Measurements from ENCODE around the gene SOX15.

Gene SOX15

DNA sequence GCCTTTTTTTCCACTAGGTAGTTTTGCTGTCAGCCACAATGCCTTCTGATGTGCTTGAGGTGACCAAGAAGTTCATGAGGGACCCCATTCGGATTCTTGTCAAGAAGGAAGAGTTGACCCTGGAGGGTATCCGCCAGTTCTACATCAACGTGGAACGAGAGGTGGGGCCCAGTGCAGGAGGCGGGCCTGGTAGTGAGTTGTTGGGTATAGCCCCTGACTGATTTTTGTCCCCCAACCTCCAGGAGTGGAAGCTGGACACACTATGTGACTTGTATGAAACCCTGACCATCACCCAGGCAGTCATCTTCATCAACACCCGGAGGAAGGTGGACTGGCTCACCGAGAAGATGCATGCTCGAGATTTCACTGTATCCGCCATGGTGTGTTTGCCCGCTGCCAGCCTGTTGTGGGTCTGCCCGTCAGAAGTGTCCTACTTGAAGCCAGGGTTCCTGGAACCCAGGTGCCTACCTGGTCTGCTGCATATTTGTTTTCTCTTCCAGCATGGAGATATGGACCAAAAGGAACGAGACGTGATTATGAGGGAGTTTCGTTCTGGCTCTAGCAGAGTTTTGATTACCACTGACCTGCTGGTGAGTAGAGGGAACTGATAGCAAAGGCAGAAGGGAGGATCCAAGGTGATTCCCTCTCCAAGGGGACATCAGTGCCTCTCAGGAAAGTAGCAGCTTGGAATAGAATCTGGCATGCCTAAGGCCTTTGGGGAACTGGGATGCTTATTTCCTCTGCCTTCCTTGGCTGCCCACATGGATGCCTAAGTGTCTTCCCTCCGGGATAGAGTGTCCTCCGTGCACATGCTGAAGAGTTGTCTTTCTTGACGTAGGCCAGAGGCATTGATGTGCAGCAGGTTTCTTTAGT lies 12.3 kb downstream of the SOX15 start:
- no peak for DNase-seq (ENCODE audit: low spot score)

DNA sequence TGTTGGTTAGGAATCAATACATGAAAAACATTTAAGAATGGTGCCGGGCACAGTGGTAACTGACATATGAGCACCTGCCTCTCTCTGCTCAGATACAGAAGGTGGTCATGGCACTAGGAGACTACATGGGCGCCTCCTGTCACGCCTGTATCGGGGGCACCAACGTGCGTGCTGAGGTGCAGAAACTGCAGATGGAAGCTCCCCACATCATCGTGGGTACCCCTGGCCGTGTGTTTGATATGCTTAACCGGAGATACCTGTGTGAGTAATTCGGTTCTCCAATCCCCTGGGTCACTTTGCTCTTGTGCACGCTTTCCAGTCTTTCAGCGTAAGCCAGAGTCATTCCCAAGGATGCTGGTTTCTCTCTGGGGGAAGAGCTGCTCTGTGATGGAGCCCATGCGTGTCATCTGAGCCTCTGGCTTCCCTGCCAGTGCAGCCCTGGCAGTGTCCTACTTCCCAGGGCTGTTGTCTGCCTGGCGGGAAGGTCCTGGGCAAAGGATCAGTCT lies 13.4 kb downstream of the SOX15 start:
- DNase-seq (ENCODE audit: low spot score): no peak

DNA sequence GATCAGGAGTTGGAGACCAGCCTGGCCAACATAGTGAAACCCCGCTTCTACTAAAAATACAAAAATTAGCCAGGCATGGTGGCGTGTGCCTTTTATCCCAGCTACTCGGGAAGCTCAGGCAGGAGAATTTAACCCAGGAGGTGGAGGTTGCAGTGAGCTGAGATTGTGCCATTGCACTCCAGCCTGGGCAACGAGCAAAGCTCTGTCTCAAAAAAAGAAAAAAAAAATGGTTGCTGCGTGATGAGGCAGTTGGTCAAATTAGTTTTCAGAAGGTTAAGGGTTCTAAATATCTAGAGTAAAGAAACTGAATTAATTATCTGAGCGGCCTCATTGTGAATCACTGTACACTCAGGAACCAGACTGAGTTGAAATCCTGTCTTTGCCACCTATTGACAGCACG lies 13.9 kb downstream of the SOX15 start:
- no peak for DNase-seq (ENCODE audit: low spot score)

GRCh38 chr17:7575481-7575883 lies 14.4 kb downstream of the SOX15 start:
- DNase-seq (ENCODE audit: low spot score): no peak

GRCh38 chr17:7574176-7574953 lies 15.5 kb downstream of the SOX15 start:
- DNase-seq (ENCODE audit: low spot score): no peak

DNA sequence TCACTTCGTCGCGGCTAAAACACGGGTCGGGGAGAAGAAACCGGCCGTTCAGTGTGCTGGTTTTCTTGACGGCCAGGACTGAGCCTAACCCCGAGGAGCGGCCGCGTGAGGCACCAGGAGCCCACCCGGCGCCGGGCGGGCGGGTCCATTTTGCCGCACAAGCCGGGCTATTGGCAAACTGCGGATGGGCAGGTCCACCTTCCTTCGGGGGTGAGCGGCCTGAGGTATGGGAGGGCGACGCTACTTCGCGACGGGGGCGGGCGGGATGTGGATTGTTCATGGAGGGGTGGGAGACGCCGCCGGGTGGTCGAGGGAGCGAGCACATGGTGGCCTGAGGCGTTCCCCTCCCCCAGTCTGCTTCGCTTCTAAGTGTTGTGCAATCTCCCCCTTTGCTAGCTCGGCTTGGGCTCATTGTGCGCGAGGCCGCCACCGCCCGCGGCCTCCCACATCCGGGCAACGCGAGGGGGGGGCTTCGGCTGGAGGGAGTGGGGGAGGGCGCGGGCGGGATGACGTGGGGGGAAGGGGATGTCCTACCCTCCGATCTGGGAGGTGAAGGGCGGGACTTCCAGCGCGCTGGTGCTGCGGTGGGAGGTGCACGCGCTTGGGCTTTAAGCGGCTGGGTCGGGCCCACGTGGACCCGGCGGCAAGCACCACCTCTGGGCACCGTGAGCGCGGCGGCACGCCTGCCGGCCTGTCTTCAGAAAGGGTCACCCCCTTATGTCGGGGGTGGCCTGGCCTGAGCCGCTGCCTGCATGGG lies 16.4 kb downstream of the SOX15 start:
- DNase-seq (ENCODE audit: low spot score): peak; percentile 93

GRCh38 chr17:7572588-7573323 lies 17.1 kb downstream of the SOX15 start:
- peak; percentile 100 for DNase-seq (ENCODE audit: low spot score)

DNA sequence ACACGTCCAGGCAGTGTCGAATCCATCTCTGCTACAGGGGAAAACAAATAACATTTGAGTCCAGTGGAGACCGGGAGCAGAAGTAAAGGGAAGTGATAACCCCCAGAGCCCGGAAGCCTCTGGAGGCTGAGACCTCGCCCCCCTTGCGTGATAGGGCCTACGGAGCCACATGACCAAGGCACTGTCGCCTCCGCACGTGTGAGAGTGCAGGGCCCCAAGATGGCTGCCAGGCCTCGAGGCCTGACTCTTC lies 17.6 kb downstream of the SOX15 start:
- no peak for DNase-seq (ENCODE audit: low spot score)

DNA sequence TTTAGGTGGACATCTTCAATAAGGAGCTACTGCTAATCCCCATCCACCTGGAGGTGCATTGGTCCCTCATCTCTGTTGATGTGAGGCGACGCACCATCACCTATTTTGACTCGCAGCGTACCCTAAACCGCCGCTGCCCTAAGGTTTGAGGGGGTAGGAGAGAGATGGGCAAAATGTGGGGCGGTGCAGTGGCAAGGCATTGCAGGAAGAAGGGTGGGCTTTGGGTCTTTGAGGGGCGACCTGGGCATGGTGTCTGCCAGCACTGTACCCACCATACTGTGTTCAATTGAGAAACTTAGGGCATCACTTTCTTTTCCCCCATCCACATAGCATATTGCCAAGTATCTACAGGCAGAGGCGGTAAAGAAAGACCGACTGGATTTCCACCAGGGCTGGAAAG lies 19.5 kb downstream of the SOX15 start:
- no peak for DNase-seq (ENCODE audit: low spot score)

DNA sequence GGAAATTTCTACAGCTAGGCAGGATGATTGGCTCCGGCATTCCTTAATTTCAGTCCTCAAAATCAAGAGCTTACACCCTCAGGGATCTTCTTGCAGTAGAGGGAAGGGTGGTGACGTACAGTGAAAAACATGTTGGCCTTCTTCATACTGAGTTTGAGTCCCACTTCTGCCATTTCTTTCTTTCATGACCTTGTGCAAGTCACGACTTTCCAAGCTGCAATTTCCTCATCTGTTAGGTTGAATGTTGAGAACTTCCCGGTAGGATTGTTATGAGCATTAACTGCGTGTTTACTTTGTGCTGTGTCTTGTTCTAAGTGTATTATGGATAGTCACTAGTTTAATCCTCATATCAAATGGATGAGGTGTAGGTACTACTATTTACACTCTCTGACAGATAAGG lies 20.3 kb downstream of the SOX15 start:
- DNase-seq (ENCODE audit: low spot score): no peak

- DNase-seq (ENCODE audit: low spot score): no peak
These were observed 26.6 kb downstream of the SOX15 start for GRCh38 chr17:7563115-7563869.

- no peak for DNase-seq (ENCODE audit: low spot score)
These were observed 27.7 kb downstream of the SOX15 start for GRCh38 chr17:7562208-7562605.

GRCh38 chr17:7561589-7562207 lies 28.2 kb downstream of the SOX15 start, which contains the start of gene SENP3:
Gene SENP3, plus strand, starts transcription at chr17:7561919. Its CDS starts 1,158 bp downstream, at chr17:7563077.
- peak; percentile 89 for DNase-seq (ENCODE audit: low spot score)

GRCh38 chr17:7561028-7561575 lies 28.8 kb downstream of the SOX15 start:
- DNase-seq (ENCODE audit: low spot score): peak; percentile 83

DNA sequence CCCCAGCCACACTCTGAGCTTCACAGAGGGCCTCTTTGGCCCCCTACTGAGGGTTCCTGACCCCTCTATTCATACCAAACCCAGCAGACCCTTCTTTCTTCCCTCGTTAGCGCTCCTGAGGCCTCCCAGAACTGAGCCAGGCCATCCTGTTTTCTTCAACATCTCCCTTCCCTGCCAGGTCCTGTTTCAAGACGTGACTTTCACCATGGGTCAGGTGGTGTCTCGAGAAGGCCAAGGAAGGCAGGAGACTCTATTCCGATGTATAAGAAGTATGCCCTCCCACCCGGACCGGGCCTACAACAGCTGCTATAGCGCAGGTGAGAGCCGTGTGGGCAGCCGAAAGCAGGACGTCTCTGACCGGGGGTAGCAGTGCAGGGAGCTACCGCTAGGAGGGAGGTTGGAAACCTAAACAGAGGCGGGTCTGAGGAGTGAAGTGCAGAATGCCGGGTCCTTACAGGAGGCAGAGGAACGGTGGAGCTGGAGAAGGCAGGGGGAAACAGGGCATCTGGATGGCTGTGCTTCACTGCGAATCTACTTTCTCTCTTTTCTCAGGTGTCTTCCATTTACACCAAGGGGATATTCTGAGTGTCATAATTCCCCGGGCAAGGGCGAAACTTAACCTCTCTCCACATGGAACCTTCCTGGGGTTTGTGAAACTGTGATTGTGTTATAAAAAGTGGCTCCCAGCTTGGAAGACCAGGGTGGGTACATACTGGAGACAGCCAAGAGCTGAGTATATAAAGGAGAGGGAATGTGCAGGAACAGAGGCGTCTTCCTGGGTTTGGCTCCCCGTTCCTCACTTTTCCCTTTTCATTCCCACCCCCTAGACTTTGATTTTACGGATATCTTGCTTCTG lies 29.5 kb downstream of the SOX15 start:
- peak; percentile 61 for DNase-seq (ENCODE audit: low spot score)

- DNase-seq (ENCODE audit: low spot score): no peak
These were observed 30.3 kb downstream of the SOX15 start for GRCh38 chr17:7559320-7560171.

- no peak for DNase-seq (ENCODE audit: low spot score)
These were observed 31.2 kb downstream of the SOX15 start, which contains the start of gene TNFSF13 for GRCh38 chr17:7558544-7559319. Gene TNFSF13, plus strand, starts transcription at chr17:7558750. Its CDS starts 290 bp downstream, at chr17:7559040.

Measured in CD4-positive, alpha-beta T cell treated with Interleukin-2 at 100 ng/mL for 4 hours (primary cell).